ENCODE measurements around the gene CMSS1.

- TF ChIP-seq CTCF (CRISPR knock-in tag; IDR thresholded peaks at IDR 0.05) (no peak), ZNF639 (CRISPR knock-in tag; conservative IDR thresholded peaks at IDR 0.05) (no peak), ZKSCAN8 (CRISPR knock-in tag; IDR thresholded peaks at IDR 0.05; ENCODE audit: borderline replicate concordance) (no peak), ZNF12 (CRISPR knock-in tag; IDR thresholded peaks at IDR 0.05) (no peak), ATF2 (CRISPR knock-in tag; IDR thresholded peaks at IDR 0.05) (no peak), PBX3 (CRISPR knock-in tag; IDR thresholded peaks at IDR 0.05; ENCODE audit: borderline replicate concordance) (no peak), ZBTB40 (IDR thresholded peaks at IDR 0.05) (no peak), ZBTB40 (CRISPR knock-in tag; IDR thresholded peaks at IDR 0.05) (no peak), MXI1 (IDR thresholded peaks at IDR 0.05; ENCODE audit: borderline replicate concordance, low read depth, low read length) (no peak)
Measured at GRCh38 chr3:100072326-100073048, 254.8 kb downstream of the CMSS1 start.

All from HepG2 (cell line).